Regular cardiac myocyte (primary cell): ENCODE measurements around the gene PCNX2. TPM values are rescaled to one million over a fixed set of nuclear protein-coding genes. Genes with fewer than 3 reads are reported as not detected.

ENCODE experiments used
- total RNA-seq: library from RNA; depleted of rRNA; stranded (reverse); fragments of >200 nt; gene quantifications from 2 replicates; pipeline ENCODE4 v1.2.3, GENCODE V29; 2014

PCNX2 gene
- total RNA-seq = 13.4 and 40.0 TPM in 2 replicates

GRCh38 chr1:233295237-233295974 is at the start of gene PCNX2:
PCNX2 (minus strand) TSS chr1:233295725; CDS start chr1:233295478, 247 bp downstream.

GRCh38 chr1:233327651-233328141 is 32.2 kb upstream of the PCNX2 start, which contains the start of gene MAP3K21:
MAP3K21 (plus strand) TSS chr1:233327724; CDS start chr1:233328029, 305 bp downstream.

GRCh38 chr1:232950197-232951176 is 345.0 kb downstream of the PCNX2 start, which contains the start of gene NTPCR:
NTPCR (plus strand) TSS chr1:232950611; CDS start chr1:232950711, 100 bp downstream.

Other genes starting within 250 kb of the PCNX2 start
- 0.19 and 0.28 TPM in 2 replicates for gene MAP3K21, start 32.0 kb upstream of the PCNX2 start, total RNA-seq